Islet of Langerhans (tissue), 1 donor: ENCODE measurements around the gene HELB.

Experiments used
- FAIRE-seq: peaks from one replicate; lab custom pipeline; 2011; peaks lifted over from hg19 to GRCh38; lab: Jason Lieb, UNC

Gene HELB

GRCh38 chr12:66301944-66302826 is at the start of gene HELB:
HELB (plus strand) TSS chr12:66302493; CDS start chr12:66302604, 111 bp downstream.
- FAIRE-seq: peak; percentile 56

GRCh38 chr12:66252771-66253170 is 49.5 kb upstream of the HELB start:
- no peak for FAIRE-seq

- no peak for FAIRE-seq
These were observed 46.6 kb upstream of the HELB start for GRCh38 chr12:66255737-66256136.

- FAIRE-seq: no peak
These were observed 44.3 kb upstream of the HELB start for GRCh38 chr12:66258011-66258410.

- FAIRE-seq: no peak
These were observed 39.6 kb upstream of the HELB start for GRCh38 chr12:66262737-66263136.

GRCh38 chr12:66268562-66268961 is 33.7 kb upstream of the HELB start:
- no peak for FAIRE-seq

GRCh38 chr12:66269142-66269541 is 33.2 kb upstream of the HELB start:
- FAIRE-seq: no peak

GRCh38 chr12:66269757-66270383 is 32.4 kb upstream of the HELB start:
- peak; percentile 85 for FAIRE-seq

GRCh38 chr12:66270613-66271012 is 31.7 kb upstream of the HELB start:
- no peak for FAIRE-seq

GRCh38 chr12:66272650-66273049 is 29.6 kb upstream of the HELB start:
- no peak for FAIRE-seq

GRCh38 chr12:66273147-66273546 is 29.1 kb upstream of the HELB start:
- no peak for FAIRE-seq

GRCh38 chr12:66275040-66275439 is 27.3 kb upstream of the HELB start:
- no peak for FAIRE-seq

- no peak for FAIRE-seq
These were observed 23.1 kb upstream of the HELB start for GRCh38 chr12:66279123-66279712.

GRCh38 chr12:66280561-66280960 is 21.7 kb upstream of the HELB start:
- no peak for FAIRE-seq

GRCh38 chr12:66282244-66282643 is 20.0 kb upstream of the HELB start:
- FAIRE-seq: no peak

- FAIRE-seq: no peak
These were observed 15.0 kb upstream of the HELB start for GRCh38 chr12:66287275-66287674.

GRCh38 chr12:66288121-66288520 is 14.2 kb upstream of the HELB start:
- FAIRE-seq: no peak

- FAIRE-seq: no peak
These were observed 12.8 kb upstream of the HELB start for GRCh38 chr12:66289485-66289884.

GRCh38 chr12:66290716-66291200 is 11.5 kb upstream of the HELB start:
- FAIRE-seq: no peak

GRCh38 chr12:66296176-66296683 is 6.1 kb upstream of the HELB start:
- FAIRE-seq: no peak

GRCh38 chr12:66297080-66297479 is 5.2 kb upstream of the HELB start:
- no peak for FAIRE-seq

- no peak for FAIRE-seq
These were observed 4.4 kb upstream of the HELB start for GRCh38 chr12:66297923-66298322.

- no peak for FAIRE-seq
These were observed 505 bp downstream of the HELB start for GRCh38 chr12:66302827-66303169.
